T-helper 1 cell treated with Interleukin-12 subunit alpha and Interleukin-12 subunit beta and Interleukin-4 antibody, amounts not matched to agents 30 ng/mL and 1 ng/mL, for 36 hours (primary cell): ENCODE results near the gene ALDH4A1. TPM values are rescaled to one million over a fixed set of nuclear protein-coding genes. Genes with fewer than 3 reads are reported as not detected.
"Not testable (repeated sequence)": the region's sequence is repeated elsewhere in the genome, so short reads cannot be mapped to it uniquely, and the experiment has no call there.

ENCODE experiments used
- intact Hi-C: fragments of 100-400 bp; cut with micrococcal nuclease; formaldehyde crosslinking; loops from one replicate; pipeline ENCODE4 v1.15.1; 2024
- total RNA-seq: library from RNA; stranded (reverse); gene quantifications from 2 replicates; pipeline ENCODE4 v1.2.3, GENCODE V29; 2022

ALDH4A1 gene
- total RNA-seq, 1 donor from 2014 or later = 3.6 TPM

- intact Hi-C loops = no loop called here
Measured at GRCh38 chr1:18859560-18859959, 42.8 kb downstream of the ALDH4A1 start, which contains the start of gene TAS1R2. TAS1R2 (minus strand) TSS chr1:18859660; CDS start chr1:18859660, 0 bp downstream.

- intact Hi-C loops = no loop called here
Measured at GRCh38 chr1:18858070-18858688, 44.2 kb downstream of the ALDH4A1 start.

- intact Hi-C loops = no loop called here
Measured at GRCh38 chr1:18856435-18856834, 45.9 kb downstream of the ALDH4A1 start.

GRCh38 chr1:18855573-18855972 lies 46.8 kb downstream of the ALDH4A1 start:
- intact Hi-C loops = no loop called here

GRCh38 chr1:18854331-18855025 lies 47.9 kb downstream of the ALDH4A1 start:
- intact Hi-C loops = no loop called here

GRCh38 chr1:18852501-18852900 lies 49.9 kb downstream of the ALDH4A1 start:
- intact Hi-C loops = no loop called here

GRCh38 chr1:18849261-18849711 lies 53.1 kb downstream of the ALDH4A1 start:
- intact Hi-C loops = no loop called here

- intact Hi-C loops = not testable (repeated sequence)
Measured at GRCh38 chr1:18847723-18848122, 54.6 kb downstream of the ALDH4A1 start.

- intact Hi-C loops = no loop called here
Measured at GRCh38 chr1:18840145-18840544, 62.2 kb downstream of the ALDH4A1 start.

- intact Hi-C loops = no loop called here
Measured at GRCh38 chr1:18836654-18837053, 65.7 kb downstream of the ALDH4A1 start.

GRCh38 chr1:18832319-18832718 lies 70.0 kb downstream of the ALDH4A1 start:
- intact Hi-C loops = not testable (repeated sequence)

- intact Hi-C loops = no loop called here
Measured at GRCh38 chr1:18831656-18832055, 70.7 kb downstream of the ALDH4A1 start.

- intact Hi-C loops = no loop called here
Measured at GRCh38 chr1:18830596-18830995, 71.8 kb downstream of the ALDH4A1 start.

GRCh38 chr1:18829671-18830070 lies 72.7 kb downstream of the ALDH4A1 start:
- intact Hi-C loops = no loop called here

- intact Hi-C loops = no loop called here
Measured at GRCh38 chr1:18828224-18828623, 74.1 kb downstream of the ALDH4A1 start.

GRCh38 chr1:18823438-18823837 lies 78.9 kb downstream of the ALDH4A1 start:
- intact Hi-C loops = no loop called here

Other genes starting within 250 kb of the ALDH4A1 start
- not detected in 2 replicates for gene TAS1R2, start 42.9 kb downstream of the ALDH4A1 start, total RNA-seq
- 20.6 and 23.8 TPM in 2 replicates for gene IFFO2, start 54.1 kb upstream of the ALDH4A1 start, total RNA-seq